ENCODE measurements around the gene TPO. TPM values are rescaled to one million over a fixed set of nuclear protein-coding genes. Genes with fewer than 3 reads are reported as not detected.

The TPO gene
- total RNA-seq, 4 donors from 2014 or later = 7.2 to 32.6 (median 16.6) TPM

- no peaks in the 10 kb centered on the region for H3K9me3 ChIP-seq
- TF ChIP-seq CTCF (IDR thresholded peaks at IDR 0.05) (peak in 2 of 5 experiments; percentile 25 to 37), EP300 (IDR thresholded peaks at IDR 0.05) (peak in 1 of 2 donors; percentile 36), POLR2A (IDR thresholded peaks at IDR 0.05) (no peak)
- H3K27me3 ChIP-seq = no peaks in the 10 kb centered on the region
- H3K27ac ChIP-seq = peak overlapping the region in 2 of 4 donors; percentile 63 to 78
- peaks cover 0 to 32% (median 4%) of the 10 kb centered on the region in 4 donors for H3K4me1 ChIP-seq
- H3K4me3 ChIP-seq = no peak overlapping the region
- no peaks in the 10 kb centered on the region for H3K36me3 ChIP-seq
- peak in 1 of 2 donors; percentile 41 for DNase-seq (ENCODE audit: low spot score in 2 of 2)
- WGBS, 2 donors = 17 to 24% methylated on average over 9 of the region's 9 CpGs
These were observed 140.5 kb downstream of the TPO start for GRCh38 chr2:1553671-1554295.

GRCh38 chr2:1556286-1556685 is 143.0 kb downstream of the TPO start:
- DNase-seq (ENCODE audit: low spot score in 2 of 2) = no peak
- H3K27me3 ChIP-seq = no peaks in the 10 kb centered on the region
- no peaks in the 10 kb centered on the region for H3K9me3 ChIP-seq
- no peak overlapping the region for H3K4me3 ChIP-seq
- H3K4me1 ChIP-seq = peaks cover 0 to 22% (median 0%) of the 10 kb centered on the region in 4 donors
- no peak overlapping the region for H3K27ac ChIP-seq
- WGBS, 2 donors = 93 to 97% methylated on average over 9 of the region's 9 CpGs
- TF ChIP-seq POLR2A (IDR thresholded peaks at IDR 0.05) (no peak), EP300 (IDR thresholded peaks at IDR 0.05) (no peak), CTCF (IDR thresholded peaks at IDR 0.05) (no peak)
- no peaks in the 10 kb centered on the region for H3K36me3 ChIP-seq

- Histone ChIP-seq H3K27me3 (no peaks in the 10 kb centered on the region), H3K4me1 (peaks cover 0 to 27% (median 0%) of the 10 kb centered on the region in 4 donors), H3K9me3 (no peaks in the 10 kb centered on the region), H3K36me3 (no peaks in the 10 kb centered on the region), H3K27ac (no peak overlapping the region), H3K4me3 (no peak overlapping the region)
- DNase-seq (ENCODE audit: low spot score in 2 of 2) = peak in 1 of 2 donors; percentile 29
- no peak for TF ChIP-seq POLR2A (IDR thresholded peaks at IDR 0.05)
- TF ChIP-seq EP300 (IDR thresholded peaks at IDR 0.05) = no peak
- no peak for TF ChIP-seq CTCF (IDR thresholded peaks at IDR 0.05)
- WGBS, 2 donors = 78 to 92% methylated on average over 10 to 12 of the region's 13 CpGs
These were observed 143.7 kb downstream of the TPO start for GRCh38 chr2:1556776-1557466.

- no peak for DNase-seq (ENCODE audit: low spot score in 2 of 2)
- Histone ChIP-seq H3K4me1 (peaks cover 0 to 30% (median 0%) of the 10 kb centered on the region in 4 donors), H3K4me3 (no peak overlapping the region), H3K36me3 (no peaks in the 10 kb centered on the region), H3K27ac (no peak overlapping the region), H3K27me3 (no peaks in the 10 kb centered on the region), H3K9me3 (no peaks in the 10 kb centered on the region)
- 80 to 93% methylated on average over 7 to 8 of the region's 11 CpGs for WGBS, 2 donors
- TF ChIP-seq POLR2A (IDR thresholded peaks at IDR 0.05) (no peak), EP300 (IDR thresholded peaks at IDR 0.05) (no peak), CTCF (IDR thresholded peaks at IDR 0.05) (no peak)
These were observed 144.2 kb downstream of the TPO start for GRCh38 chr2:1557467-1557820.

- H3K4me3 ChIP-seq = no peak overlapping the region
- H3K36me3 ChIP-seq = no peaks in the 10 kb centered on the region
- no peak overlapping the region for H3K27ac ChIP-seq
- no peak for DNase-seq (ENCODE audit: low spot score in 2 of 2)
- no peaks in the 10 kb centered on the region for H3K27me3 ChIP-seq
- 83 to 92% methylated on average over 14 to 15 of the region's 15 CpGs for WGBS, 2 donors
- no peaks in the 10 kb centered on the region for H3K9me3 ChIP-seq
- TF ChIP-seq CTCF (IDR thresholded peaks at IDR 0.05) = no peak
- no peak for TF ChIP-seq POLR2A (IDR thresholded peaks at IDR 0.05)
- TF ChIP-seq EP300 (IDR thresholded peaks at IDR 0.05) = no peak
- peaks cover 0 to 10% (median 0%) of the 10 kb centered on the region in 4 donors for H3K4me1 ChIP-seq
These were observed 146.4 kb downstream of the TPO start for GRCh38 chr2:1559589-1560175.
